SK-N-SH (cell line): ENCODE data around the gene C16orf95.

Source experiments
- ELF1 ChIP-seq: IDR thresholded peaks from 2 replicates; pipeline ENCODE4 v1.4.0; 2012
- NRF1 ChIP-seq: IDR thresholded peaks from 2 replicates; pipeline ENCODE4 v1.6.1; 2012; ENCODE audit warnings: low read depth, mild to moderate bottlenecking, low read length
- TAF1 ChIP-seq: IDR thresholded peaks from 2 replicates; pipeline ENCODE4 v1.6.1; 2012; ENCODE audit warnings: low read depth, mild to moderate bottlenecking, low read length, moderate library complexity, borderline replicate concordance
- TF ChIP-seq, protein P1 (sequence below): fragments of 150-350 bp; IDR thresholded peaks from 2 replicates; pipeline ENCODE4 v1.6.1; 2017; ENCODE audit warnings: antibody characterized with exemption, low read length, low read depth, borderline replicate concordance
- TF ChIP-seq, protein P2 (sequence below): fragments of 200-600 bp; sonication (generic); IDR thresholded peaks from 2 replicates; pipeline ENCODE4 v1.6.1; 2017; ENCODE audit warnings: antibody characterized with exemption, mild to moderate bottlenecking, moderate library complexity

DNA sequence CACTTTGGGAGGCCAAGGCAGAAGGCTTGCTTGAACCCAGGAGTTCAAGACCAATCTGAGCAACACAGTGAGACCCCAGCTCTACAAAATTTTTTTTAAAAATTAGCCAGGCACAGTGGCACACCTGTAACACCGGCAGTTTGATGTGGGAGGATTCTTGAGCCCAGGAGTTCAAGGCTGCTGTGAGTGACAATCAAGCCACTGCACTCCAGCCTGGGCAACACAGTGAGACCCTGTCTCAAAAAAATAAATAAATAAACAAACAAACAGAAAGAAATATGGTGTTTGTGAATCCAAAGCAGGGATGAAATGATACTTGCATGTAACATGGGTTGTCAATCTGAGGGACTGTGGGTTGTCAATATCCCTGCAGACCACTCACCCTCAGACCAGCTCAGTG is 49.7 kb upstream of the C16orf95 start:
- TF ChIP-seq, protein P1, sequence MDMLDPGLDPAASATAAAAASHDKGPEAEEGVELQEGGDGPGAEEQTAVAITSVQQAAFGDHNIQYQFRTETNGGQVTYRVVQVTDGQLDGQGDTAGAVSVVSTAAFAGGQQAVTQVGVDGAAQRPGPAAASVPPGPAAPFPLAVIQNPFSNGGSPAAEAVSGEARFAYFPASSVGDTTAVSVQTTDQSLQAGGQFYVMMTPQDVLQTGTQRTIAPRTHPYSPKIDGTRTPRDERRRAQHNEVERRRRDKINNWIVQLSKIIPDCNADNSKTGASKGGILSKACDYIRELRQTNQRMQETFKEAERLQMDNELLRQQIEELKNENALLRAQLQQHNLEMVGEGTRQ = no peak
- TF ChIP-seq, protein P2, sequence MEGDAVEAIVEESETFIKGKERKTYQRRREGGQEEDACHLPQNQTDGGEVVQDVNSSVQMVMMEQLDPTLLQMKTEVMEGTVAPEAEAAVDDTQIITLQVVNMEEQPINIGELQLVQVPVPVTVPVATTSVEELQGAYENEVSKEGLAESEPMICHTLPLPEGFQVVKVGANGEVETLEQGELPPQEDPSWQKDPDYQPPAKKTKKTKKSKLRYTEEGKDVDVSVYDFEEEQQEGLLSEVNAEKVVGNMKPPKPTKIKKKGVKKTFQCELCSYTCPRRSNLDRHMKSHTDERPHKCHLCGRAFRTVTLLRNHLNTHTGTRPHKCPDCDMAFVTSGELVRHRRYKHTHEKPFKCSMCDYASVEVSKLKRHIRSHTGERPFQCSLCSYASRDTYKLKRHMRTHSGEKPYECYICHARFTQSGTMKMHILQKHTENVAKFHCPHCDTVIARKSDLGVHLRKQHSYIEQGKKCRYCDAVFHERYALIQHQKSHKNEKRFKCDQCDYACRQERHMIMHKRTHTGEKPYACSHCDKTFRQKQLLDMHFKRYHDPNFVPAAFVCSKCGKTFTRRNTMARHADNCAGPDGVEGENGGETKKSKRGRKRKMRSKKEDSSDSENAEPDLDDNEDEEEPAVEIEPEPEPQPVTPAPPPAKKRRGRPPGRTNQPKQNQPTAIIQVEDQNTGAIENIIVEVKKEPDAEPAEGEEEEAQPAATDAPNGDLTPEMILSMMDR = no peak
- TF ChIP-seq ELF1 = no peak
- TF ChIP-seq TAF1 = no peak
- no peak for TF ChIP-seq NRF1
